H1 (cell line): ENCODE data around the gene PDGFD. TPM values are rescaled to one million over a fixed set of nuclear protein-coding genes. Genes with fewer than 3 reads are reported as not detected.

Experiments used
- CTCF ChIA-PET: fragments of 300-600 bp; sonication (Branson Sonifier 250); formaldehyde crosslinking; loops from one replicate; lab custom pipeline; 2021; ENCODE audit not compliant: partially characterized antibody; lab: Charles Lee
- POLR2A ChIA-PET: fragments of 300-600 bp; sonication (Branson Sonifier 250); formaldehyde crosslinking; loops from one replicate; lab custom pipeline; 2021; ENCODE audit warnings: inconsistent platforms; ENCODE audit not compliant: partially characterized antibody; lab: Charles Lee
- DNase-seq, 2 experiments: peaks; one replicate each; pipeline versions ENCODE4 v3.0.0 to v3.0.0-alpha.2; 2010 to 2022; ENCODE audit warnings: low spot score in 2 of 2, low read depth in 1 of 2, mixed read lengths in 1 of 2
- FAIRE-seq: peaks from 2 replicates; lab custom pipeline; 2011; peaks lifted over from hg19 to GRCh38; lab: Jason Lieb, UNC
- H2AFZ ChIP-seq: 2 replicates; pipeline ENCODE4 v1.8.1; 2012; ENCODE audit warnings: low read length, inconsistent platforms
- H2AK5ac ChIP-seq: 2 replicates; pipeline ENCODE4 v1.6.1; 2013; ENCODE audit warnings: low read depth, low read length
- H2BK120ac ChIP-seq: replicated peaks from 2 replicates; pipeline ENCODE3; 2013; ENCODE audit warnings: low read depth, low read length, inconsistent platforms
- H2BK12ac ChIP-seq: 2 replicates; pipeline ENCODE4 v1.6.1; 2013; ENCODE audit warnings: low read depth, low read length
- H2BK15ac ChIP-seq: 2 replicates; pipeline ENCODE4 v1.6.1; 2013; ENCODE audit warnings: low read length
- H2BK20ac ChIP-seq: 2 replicates; pipeline ENCODE4 v1.6.1; 2013; ENCODE audit warnings: low read length
- H2BK5ac ChIP-seq: 2 replicates; pipeline ENCODE4 v1.6.1; 2013; ENCODE audit warnings: low read depth, low read length
- H3K14ac ChIP-seq: 2 replicates; pipeline ENCODE4 v1.6.1; 2013; ENCODE audit warnings: inconsistent platforms; ENCODE audit not compliant: insufficient read length
- H3K18ac ChIP-seq: 2 replicates; pipeline ENCODE4 v1.6.1; 2013; ENCODE audit warnings: low read length; ENCODE audit errors: extremely low read depth
- H3K23ac ChIP-seq: 2 replicates; pipeline ENCODE4 v1.6.1; 2013; ENCODE audit warnings: inconsistent platforms; ENCODE audit not compliant: insufficient read length
- H3K23me2 ChIP-seq: 2 replicates; pipeline ENCODE4 v1.6.1; 2013; ENCODE audit warnings: low read depth, low read length
- H3K27ac ChIP-seq: 2 replicates; pipeline ENCODE4 v1.6.1; 2011; ENCODE audit warnings: low read depth, low read length, inconsistent platforms
- H3K27me3 ChIP-seq, 4 experiments: replicated peaks in 1 of 4; 1 replicate in 1 of 4; 2 replicates in 3 of 4; pipeline versions ENCODE4 v1.6.1 to v1.8.1; 2011 to 2013; ENCODE audit warnings: low read length in 3 of 4, mild to moderate bottlenecking in 3 of 4, inconsistent platforms in 2 of 4, mixed read lengths in 2 of 4, moderate library complexity in 1 of 4; ENCODE audit not compliant: control insufficient read depth in 3 of 4, insufficient read depth in 3 of 4; ENCODE audit errors: extremely low read depth in 1 of 4
- H3K36me3 ChIP-seq, 4 experiments: 2 replicates each; pipeline versions ENCODE4 v1.6.1 to v1.8.1; 2011 to 2013; ENCODE audit warnings: mild to moderate bottlenecking in 4 of 4, low read length in 3 of 4, moderate library complexity in 2 of 4, control low read depth in 1 of 4, inconsistent platforms in 1 of 4; ENCODE audit not compliant: insufficient read depth in 4 of 4, control insufficient read depth in 2 of 4
- H3K4ac ChIP-seq: replicated peaks from 2 replicates; pipeline ENCODE3; 2013; ENCODE audit warnings: low read length, low read depth, mixed read lengths, inconsistent platforms; ENCODE audit not compliant: insufficient read length
- H3K4me1 ChIP-seq, 4 experiments: replicated peaks in 1 of 4; 1 replicate in 1 of 4; 2 replicates in 3 of 4; pipeline versions ENCODE4 v1.6.1 to v1.8.1; 2011 to 2013; ENCODE audit warnings: low read length in 3 of 4, inconsistent platforms in 2 of 4, mixed read lengths in 1 of 4; ENCODE audit not compliant: insufficient read depth in 4 of 4, control insufficient read depth in 3 of 4
- H3K4me2 ChIP-seq, 2 experiments: 2 replicates each; pipeline versions ENCODE4 v1.6.1 to v1.8.1; 2011 to 2013; ENCODE audit warnings: low read depth in 2 of 2, low read length in 2 of 2, control low read depth in 1 of 2, inconsistent platforms in 1 of 2, mild to moderate bottlenecking in 1 of 2; ENCODE audit not compliant: insufficient read depth in 1 of 2
- H3K4me3 ChIP-seq, 4 experiments: fragments of 200-600, 300-600 bp in 1 of 4; sonication (generic), shearing (Covaris generic), sonication (Bioruptor Twin) in 1 of 4; 2 replicates each; pipeline versions ENCODE4 v1.5.1 to v1.8.1; 2011 to 2016; ENCODE audit warnings: low read length in 4 of 4, low read depth in 3 of 4, control low read depth in 2 of 4, inconsistent platforms in 2 of 4, mild to moderate bottlenecking in 2 of 4, mixed read lengths in 1 of 4, moderate library complexity in 1 of 4; ENCODE audit not compliant: insufficient read depth in 2 of 4; ENCODE audit errors: extremely low read depth in 1 of 4
- H3K56ac ChIP-seq: replicated peaks from 2 replicates; pipeline ENCODE3; 2013; ENCODE audit warnings: low read depth, mild to moderate bottlenecking, mixed read lengths, low read length, inconsistent platforms; ENCODE audit not compliant: insufficient read length
- H3K79me1 ChIP-seq: 2 replicates; pipeline ENCODE4 v1.6.1; 2013; ENCODE audit warnings: low read depth, low read length, control low read depth
- H3K79me2 ChIP-seq, 2 experiments: 2 replicates each; pipeline versions ENCODE4 v1.6.1 to v1.8.1; 2012 to 2013; ENCODE audit warnings: low read length in 2 of 2, mild to moderate bottlenecking in 2 of 2, inconsistent platforms in 1 of 2; ENCODE audit not compliant: insufficient read depth in 2 of 2, control insufficient read depth in 1 of 2
- H3K9ac ChIP-seq, 4 experiments: replicated peaks in 1 of 4; 1 replicate in 1 of 4; 2 replicates in 3 of 4; pipeline versions ENCODE4 v1.6.1 to v1.8.1; 2011 to 2013; ENCODE audit warnings: low read depth in 3 of 4, low read length in 3 of 4, control low read depth in 2 of 4, mild to moderate bottlenecking in 2 of 4, moderate library complexity in 2 of 4, inconsistent platforms in 1 of 4; ENCODE audit errors: extremely low read depth in 1 of 4
- H3K9me3 ChIP-seq, 2 experiments: 2 replicates each; pipeline versions ENCODE4 v1.6.1 to v1.8.1; 2012 to 2013; ENCODE audit warnings: mild to moderate bottlenecking in 2 of 2, moderate library complexity in 2 of 2, control low read depth in 1 of 2, inconsistent platforms in 1 of 2, low read depth in 1 of 2, low read length in 1 of 2, mixed read lengths in 1 of 2; ENCODE audit not compliant: insufficient read depth in 2 of 2
- H4K20me1 ChIP-seq, 2 experiments: replicated peaks in 1 of 2; 2 replicates each; pipeline versions ENCODE3 to v1.8.1; 2011 to 2013; ENCODE audit warnings: inconsistent platforms in 2 of 2, low read length in 2 of 2, mild to moderate bottlenecking in 1 of 2; ENCODE audit not compliant: insufficient read depth in 2 of 2, control insufficient read depth in 1 of 2
- H4K5ac ChIP-seq: 2 replicates; pipeline ENCODE4 v1.6.1; 2013; ENCODE audit warnings: low read length, low read depth, mixed read lengths, inconsistent platforms; ENCODE audit not compliant: insufficient read length
- H4K8ac ChIP-seq: 2 replicates; pipeline ENCODE4 v1.8.0; 2013; ENCODE audit warnings: mild to moderate bottlenecking, moderate library complexity, low read length, inconsistent platforms; ENCODE audit not compliant: insufficient read depth; ENCODE audit errors: extremely low read depth
- H4K91ac ChIP-seq: replicated peaks from 2 replicates; pipeline ENCODE3; 2013; ENCODE audit warnings: low read length, mixed read lengths, inconsistent platforms; ENCODE audit not compliant: insufficient read length
- SIN3A ChIP-seq, 2 experiments: IDR thresholded peaks in 1 of 2; conservative IDR thresholded peaks in 1 of 2; 2 replicates each; pipeline ENCODE4 v1.6.1; 2011 to 2012; ENCODE audit warnings: low read length in 2 of 2, improper control_type of control experiment in 1 of 2, low read depth in 1 of 2, mild to moderate bottlenecking in 1 of 2
- WGBS, 2 experiments: shearing (Covaris generic) in 1 of 2; methylation state at CpG; one replicate each; pipeline versions ENCODE4 v1.1.6 to v1.1.7; 2013 to 2015; ENCODE audit warnings: low lambda C conversion rate in 2 of 2, mixed read lengths in 2 of 2, inconsistent platforms in 1 of 2, low coverage in 1 of 2, missing lambda C conversion rate in 1 of 2; ENCODE audit not compliant: insufficient replicate concordance in 2 of 2, insufficient coverage in 1 of 2, insufficient read length in 1 of 2; ENCODE audit errors: extremely low coverage in 1 of 2, missing lambda C conversion rate in 1 of 2; 5-methylcytosine and 5-hydroxymethylcytosine counted together
- polyA plus RNA-seq, 7 experiments: library from polyadenylated mRNA; depleted of rRNA in 3 of 7; stranded (reverse) in 5 of 7; unstranded in 2 of 7; fragments of >200 nt in 5 of 7; fragments of 200-250 nt in 2 of 7; gene quantifications; 1 replicate in 5 of 7; 2 replicates in 1 of 7; 4 replicates in 1 of 7; pipeline versions ENCODE4 v1.2.1 to v1.2.3, GENCODE V29; 2011 to 2013; ENCODE audit warnings: missing spikeins in 2 of 7, mixed read lengths in 2 of 7
- total RNA-seq: library from RNA; stranded (reverse); fragmentation: NEBNext Ultra II Directional; extraction: Animal tissue kit (Norgen Biotek cat#: 25700); gene quantifications from 2 replicates; pipeline ENCODE4 v1.2.1, GENCODE V29; 2021

Gene PDGFD
- total and polyA plus RNA-seq, 2 of the 8 experiments (the other 6 are each of a cell fraction or from before 2014, with no cell fraction given), result 1.1 to 3.9 TPM

DNA sequence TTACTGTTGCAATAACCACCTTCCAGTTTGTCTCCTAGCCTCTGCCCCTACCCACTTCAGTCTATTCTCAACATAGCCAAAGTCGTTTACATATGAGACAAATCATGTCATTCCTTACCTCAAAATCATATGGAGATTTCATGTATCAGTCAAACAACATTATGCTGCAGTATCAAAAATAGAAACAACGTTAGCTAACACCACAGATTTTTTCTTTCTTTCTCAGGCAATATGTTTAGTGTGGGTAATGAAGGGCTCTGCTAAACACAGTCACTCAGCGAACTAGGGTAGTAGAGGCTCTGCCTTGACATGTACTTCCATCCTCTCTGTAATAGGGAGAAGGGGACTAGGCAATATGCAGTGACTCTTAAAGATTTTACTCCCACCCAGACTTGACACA lies 268.8 kb downstream of the PDGFD start:
- no peak overlapping the region for H3K4me3 ChIP-seq
- no peak overlapping the region for H2BK5ac ChIP-seq
- H3K27ac ChIP-seq, result no peak overlapping the region
- H3K23ac ChIP-seq, result no peak overlapping the region
- H3K4me2 ChIP-seq, result no peak overlapping the region
- no peak overlapping the region for H4K8ac ChIP-seq
- 89% methylated on average over 3 of the region's 3 CpGs; no CpG with 5 or more reads in 1 of the 2 experiments for WGBS, 2 experiments
- no peaks in the 10 kb centered on the region for H3K4me1 ChIP-seq
- ChIA-PET POLR2A (no interaction called here), CTCF (interaction anchor here (0.9 to 1.0 kb wide), 2 partner anchors 225 to 269 kb away, joined by 3 read pairs; partner anchors contain the start of gene PDGFD)
- DNase-seq (no peak), FAIRE-seq (no peak)
- H2BK120ac ChIP-seq, result no peak overlapping the region
- no peak overlapping the region for H4K5ac ChIP-seq
- no peak overlapping the region for H2BK15ac ChIP-seq
- no peaks in the 10 kb centered on the region for H3K79me2 ChIP-seq
- H3K79me1 ChIP-seq, result no peaks in the 10 kb centered on the region
- no peak for TF ChIP-seq SIN3A (conservative IDR thresholded peaks at IDR 0.05 in 1 of 2, IDR thresholded peaks at IDR 0.05 in 1 of 2; ENCODE audit: low read depth in 1 of 2, low read length in 2 of 2)
- no peak overlapping the region for H3K14ac ChIP-seq
- no peaks in the 10 kb centered on the region for H4K20me1 ChIP-seq
- no peaks in the 10 kb centered on the region for H3K9me3 ChIP-seq
- no peak overlapping the region for H4K91ac ChIP-seq
- H2BK12ac ChIP-seq, result no peak overlapping the region
- no peaks in the 10 kb centered on the region for H3K27me3 ChIP-seq
- no peaks in the 10 kb centered on the region for H3K36me3 ChIP-seq
- no peak overlapping the region for H3K56ac ChIP-seq
- H3K9ac ChIP-seq, result no peak overlapping the region
- H2AFZ ChIP-seq, result no peak overlapping the region
- no peaks in the 10 kb centered on the region; the same call in 1 of the 2 replicates for H3K23me2 ChIP-seq
- no peak overlapping the region for H2AK5ac ChIP-seq
- no peak overlapping the region for H3K18ac ChIP-seq
- no peak overlapping the region for H2BK20ac ChIP-seq
- no peak overlapping the region for H3K4ac ChIP-seq
